Thyroid gland (tissue), 4 donors: ENCODE measurements around the gene POLR3F. TPM values are rescaled to one million over a fixed set of nuclear protein-coding genes. Genes with fewer than 3 reads are reported as not detected.
"Not testable (repeated sequence)": the region's sequence is repeated elsewhere in the genome, so short reads cannot be mapped to it uniquely, and the experiment has no call there.

Source experiments
- DNase-seq, 2 donors: peaks; one replicate each; pipeline ENCODE4 v3.0.0-alpha.2; 2019
- H3K27ac ChIP-seq, 3 donors: fragments of 200-600 bp; sonication (generic); 1 replicate in 2 of 3; 2 replicates in 1 of 3; pipeline ENCODE4 v1.5.1; 2016 to 2019; ENCODE audit warnings: mild to moderate bottlenecking in 1 of 3, moderate library complexity in 1 of 3
- H3K27me3 ChIP-seq: fragments of 200-600 bp; sonication (generic); one replicate; pipeline ENCODE4 v1.5.1; 2019
- H3K36me3 ChIP-seq, 2 donors: fragments of 200-600 bp; sonication (generic); one replicate each; pipeline ENCODE4 v1.5.1; 2016 to 2019
- H3K4me1 ChIP-seq, 2 donors: fragments of 200-600 bp; sonication (generic); one replicate each; pipeline ENCODE4 v1.5.1; 2017 to 2019
- H3K4me3 ChIP-seq, 3 donors: fragments of 200-600 bp; sonication (generic); replicated peaks in 1 of 3; 1 replicate in 2 of 3; 2 replicates in 1 of 3; pipeline ENCODE4 v1.5.1; 2016; ENCODE audit warnings: mild to moderate bottlenecking in 1 of 3
- H3K9me3 ChIP-seq: fragments of 200-600 bp; sonication (generic); one replicate; pipeline ENCODE4 v1.5.1; 2017
- POLR2A ChIP-seq, 2 donors: fragments of 450-650 bp; IDR thresholded peaks; one replicate each; pipeline ENCODE4 v1.6.1; 2017; ENCODE audit warnings: antibody characterized with exemption in 2 of 2, mild to moderate bottlenecking in 2 of 2, moderate library complexity in 1 of 2
- WGBS, 2 donors: methylation state at CpG; one replicate each; pipeline ENCODE4 v1.1.5; 2017; 5-methylcytosine and 5-hydroxymethylcytosine counted together
- intact Hi-C: fragments of 100-400 bp; cut with DNase I; formaldehyde crosslinking; loops from one replicate; pipeline ENCODE4 v1.15.1; 2023
- total RNA-seq, 4 donors: library from RNA; depleted of rRNA; stranded (reverse); fragments of >200 nt; gene quantifications; one replicate each; pipeline ENCODE4 v1.2.3, GENCODE V29; 2016
- TF ChIP-seq, protein P1 (sequence below), 6 experiments: fragments of 200-600 bp in 3 of 6; fragments of 450-650 bp in 3 of 6; sonication (generic) in 3 of 6; IDR thresholded peaks; one replicate each; pipeline ENCODE4 v1.5.1; 2016 to 2019; ENCODE audit warnings: antibody characterized with exemption in 6 of 6, mild to moderate bottlenecking in 2 of 6, inconsistent platforms in 1 of 6, moderate library complexity in 1 of 6

POLR3F gene
- total RNA-seq, 4 donors from 2014 or later = 10.2 to 18.1 (median 13.9) TPM

- H3K9me3 ChIP-seq = no peaks in the 10 kb centered on the region
- peaks cover 5 to 25% of the 10 kb centered on the region in 2 donors for H3K36me3 ChIP-seq
- H3K27me3 ChIP-seq = no peaks in the 10 kb centered on the region
- H3K27ac ChIP-seq = no peak overlapping the region
- intact Hi-C loops = no loop called here
- peaks cover 9 to 11% of the 10 kb centered on the region in 2 donors for H3K4me1 ChIP-seq
- WGBS, 2 donors = 90 to 97% methylated on average over 7 of the region's 7 CpGs
- no peak overlapping the region for H3K4me3 ChIP-seq
- TF ChIP-seq, protein P1, sequence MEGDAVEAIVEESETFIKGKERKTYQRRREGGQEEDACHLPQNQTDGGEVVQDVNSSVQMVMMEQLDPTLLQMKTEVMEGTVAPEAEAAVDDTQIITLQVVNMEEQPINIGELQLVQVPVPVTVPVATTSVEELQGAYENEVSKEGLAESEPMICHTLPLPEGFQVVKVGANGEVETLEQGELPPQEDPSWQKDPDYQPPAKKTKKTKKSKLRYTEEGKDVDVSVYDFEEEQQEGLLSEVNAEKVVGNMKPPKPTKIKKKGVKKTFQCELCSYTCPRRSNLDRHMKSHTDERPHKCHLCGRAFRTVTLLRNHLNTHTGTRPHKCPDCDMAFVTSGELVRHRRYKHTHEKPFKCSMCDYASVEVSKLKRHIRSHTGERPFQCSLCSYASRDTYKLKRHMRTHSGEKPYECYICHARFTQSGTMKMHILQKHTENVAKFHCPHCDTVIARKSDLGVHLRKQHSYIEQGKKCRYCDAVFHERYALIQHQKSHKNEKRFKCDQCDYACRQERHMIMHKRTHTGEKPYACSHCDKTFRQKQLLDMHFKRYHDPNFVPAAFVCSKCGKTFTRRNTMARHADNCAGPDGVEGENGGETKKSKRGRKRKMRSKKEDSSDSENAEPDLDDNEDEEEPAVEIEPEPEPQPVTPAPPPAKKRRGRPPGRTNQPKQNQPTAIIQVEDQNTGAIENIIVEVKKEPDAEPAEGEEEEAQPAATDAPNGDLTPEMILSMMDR (IDR thresholded peaks at IDR 0.05) = no peak
- TF ChIP-seq POLR2A (IDR thresholded peaks at IDR 0.05) = no peak
- DNase-seq = no peak
Measured at GRCh38 chr20:18513208-18513607, 46.0 kb downstream of the POLR3F start.

- DNase-seq = no peak
- TF ChIP-seq POLR2A (IDR thresholded peaks at IDR 0.05) = no peak
- TF ChIP-seq, protein P1 (IDR thresholded peaks at IDR 0.05) = no peak
- WGBS, 2 donors = 94 to 98% methylated on average over 4 to 5 of the region's 5 CpGs
- no peak overlapping the region for H3K27ac ChIP-seq
- peaks cover 0 to 1% of the 10 kb centered on the region in 2 donors for H3K4me1 ChIP-seq
- H3K27me3 ChIP-seq = no peaks in the 10 kb centered on the region
- intact Hi-C loops = no loop called here
- no peaks in the 10 kb centered on the region for H3K9me3 ChIP-seq
- no peak overlapping the region for H3K4me3 ChIP-seq
- peaks cover 5 to 25% of the 10 kb centered on the region in 2 donors for H3K36me3 ChIP-seq
Measured at GRCh38 chr20:18514127-18514526, 46.9 kb downstream of the POLR3F start.

- H3K4me3 ChIP-seq = no peak overlapping the region
- H3K4me1 ChIP-seq = no peaks in the 10 kb centered on the region
- H3K36me3 ChIP-seq = peaks cover 5 to 25% of the 10 kb centered on the region in 2 donors
- no peak for TF ChIP-seq POLR2A (IDR thresholded peaks at IDR 0.05)
- TF ChIP-seq, protein P1 (IDR thresholded peaks at IDR 0.05) = no peak
- intact Hi-C loops = no loop called here
- H3K27ac ChIP-seq = no peak overlapping the region
- no peaks in the 10 kb centered on the region for H3K9me3 ChIP-seq
- no peaks in the 10 kb centered on the region for H3K27me3 ChIP-seq
- DNase-seq = no peak
Measured at GRCh38 chr20:18515973-18516372, 48.8 kb downstream of the POLR3F start.

- peaks cover 28 to 29% of the 10 kb centered on the region in 2 donors for H3K36me3 ChIP-seq
- H3K27ac ChIP-seq, H3K27me3 ChIP-seq: not testable (repeated sequence)
Measured at GRCh38 chr20:18522066-18522465, 54.9 kb downstream of the POLR3F start.

GRCh38 chr20:18523066-18523465 is 55.9 kb downstream of the POLR3F start:
- DNase-seq = no peak
- Histone ChIP-seq H3K27ac (no peak overlapping the region), H3K9me3 (no peaks in the 10 kb centered on the region), H3K36me3 (peaks cover 38 to 39% of the 10 kb centered on the region in 2 donors), H3K4me1 (no peaks in the 10 kb centered on the region), H3K4me3 (no peak overlapping the region), H3K27me3 (no peaks in the 10 kb centered on the region)
- no peak for TF ChIP-seq POLR2A (IDR thresholded peaks at IDR 0.05)
- TF ChIP-seq, protein P1 (IDR thresholded peaks at IDR 0.05) = no peak
- 86 to 87% methylated on average over 2 of the region's 2 CpGs for WGBS, 2 donors
- intact Hi-C loops = no loop called here

More at GRCh38 chr20:18522066-18522465, 54.9 kb downstream of the POLR3F start:
- H3K9me3 ChIP-seq, H3K4me3 ChIP-seq, DNase-seq, intact Hi-C loops, H3K4me1 ChIP-seq: not testable (repeated sequence)
- 92% methylated on average over 9 of the region's 9 CpGs for WGBS, 2 donors

DNA sequence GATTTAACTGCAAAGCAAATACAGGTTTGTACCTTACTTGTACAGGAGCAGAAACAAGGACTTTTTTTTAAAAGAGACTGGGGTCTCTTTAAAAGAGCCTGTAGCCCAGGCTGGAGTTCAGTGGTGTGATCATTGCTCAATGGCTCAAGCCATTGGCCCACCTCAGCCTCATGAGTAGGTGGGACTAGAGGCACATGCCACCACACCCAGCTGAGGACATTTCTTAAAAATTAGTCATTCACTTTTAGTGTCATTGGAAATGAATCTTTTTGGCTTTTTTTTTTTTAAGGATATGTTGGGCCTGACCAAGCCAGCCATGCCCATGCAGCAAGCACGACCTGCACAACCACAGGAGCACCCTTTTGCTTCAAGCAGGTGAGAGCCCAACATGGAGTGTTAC is 57.5 kb downstream of the POLR3F start:
- Histone ChIP-seq H3K9me3 (no peaks in the 10 kb centered on the region), H3K36me3 (peaks cover 43 to 54% of the 10 kb centered on the region in 2 donors), H3K4me3 (no peak overlapping the region), H3K27ac (no peak overlapping the region), H3K4me1 (no peaks in the 10 kb centered on the region), H3K27me3 (no peaks in the 10 kb centered on the region)
- TF ChIP-seq, protein P1 (IDR thresholded peaks at IDR 0.05) = no peak
- no peak for DNase-seq
- intact Hi-C loops = no loop called here
- WGBS, 2 donors = 93 to 100% methylated on average over 1 of the region's 1 CpG

DNA sequence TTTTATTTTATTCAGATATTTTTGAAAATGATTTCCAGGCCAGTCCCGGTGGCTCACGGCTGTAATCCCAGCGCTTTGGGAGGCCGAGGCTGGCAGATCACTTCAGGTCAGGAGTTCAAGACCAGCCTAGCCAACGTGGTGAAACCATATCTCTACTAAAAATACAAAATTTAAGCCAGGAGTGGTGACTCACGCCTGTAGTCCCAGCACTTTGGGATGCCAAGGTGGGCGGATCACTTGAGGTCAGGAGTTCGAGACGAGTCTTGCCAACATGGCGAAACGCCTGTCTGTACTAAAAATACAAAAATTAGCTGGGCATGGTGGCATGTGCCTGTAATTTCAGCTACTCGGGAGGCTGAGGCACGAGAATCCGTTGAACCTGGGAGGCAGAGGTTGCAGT is 59.6 kb downstream of the POLR3F start:
- DNase-seq, H3K27ac ChIP-seq, H3K9me3 ChIP-seq, H3K4me1 ChIP-seq, H3K4me3 ChIP-seq, intact Hi-C loops, H3K27me3 ChIP-seq: not testable (repeated sequence)
- WGBS, 2 donors = 83 to 84% methylated on average over 14 of the region's 14 CpGs
- H3K36me3 ChIP-seq = peaks cover 62 to 74% of the 10 kb centered on the region in 2 donors
